Stimulated activated naive B cell treated with anti-CD40 and anti-IgM and Interleukin-4, amounts not matched to agents 10 μg/mL and 1 μg/mL and 100 μg/mL, for 72 hours (primary cell): ENCODE data around the gene FAM124A.

Source experiments
- ATAC-seq, 2 donors: fragments of 150-1000 bp; cut with Tn5 transposase; replicated peaks; 2 replicates each; pipeline ENCODE4 v1.10.0; 2021; ENCODE audit warnings: moderate library complexity in 1 of 2
- DNase-seq: peaks from one replicate; pipeline ENCODE4 v3.0.0; 2021
- H3K27ac Mint-ChIP-seq: one replicate; pipeline ENCODE4 v1.8.0; 2022; ENCODE audit warnings: mild to moderate bottlenecking, mixed read lengths
- H3K27me3 Mint-ChIP-seq, 2 donors: one replicate each; pipeline ENCODE4 v1.8.0; 2022; ENCODE audit warnings: mixed read lengths in 2 of 2
- H3K36me3 Mint-ChIP-seq, 2 donors: one replicate each; pipeline ENCODE4 v1.8.0; 2022; ENCODE audit warnings: mixed read lengths in 2 of 2, mild to moderate bottlenecking in 1 of 2
- H3K4me1 Mint-ChIP-seq, 2 donors: one replicate each; pipeline ENCODE4 v1.8.0; 2022; ENCODE audit warnings: mixed read lengths in 2 of 2, mild to moderate bottlenecking in 1 of 2
- H3K4me3 Mint-ChIP-seq, 2 donors: one replicate each; pipeline ENCODE4 v1.8.0; 2022; ENCODE audit warnings: mild to moderate bottlenecking in 2 of 2, mixed read lengths in 2 of 2, moderate library complexity in 1 of 2
- H3K9me3 Mint-ChIP-seq, 2 donors: one replicate each; pipeline ENCODE4 v1.8.0; 2022; ENCODE audit warnings: mixed read lengths in 2 of 2, mild to moderate bottlenecking in 1 of 2

FAM124A gene

GRCh38 chr13:51229101-51229719, 7.0 kb downstream of the FAM124A start:
- peaks cover 31 to 35% of the 10 kb centered on the region in 2 donors for H3K27me3 Mint-ChIP-seq
- H3K36me3 Mint-ChIP-seq, result peaks cover 0 to 3% of the 10 kb centered on the region in 2 donors
- H3K27ac Mint-ChIP-seq, result no peak overlapping the region
- no peak for DNase-seq
- peaks cover 2 to 5% of the 10 kb centered on the region in 2 donors for H3K4me1 Mint-ChIP-seq
- ATAC-seq, result no peak
- peaks cover 0 to 2% of the 10 kb centered on the region in 2 donors for H3K9me3 Mint-ChIP-seq
- no peak overlapping the region for H3K4me3 Mint-ChIP-seq

- Mint-ChIP-seq H3K9me3 (peaks cover 0 to 2% of the 10 kb centered on the region in 2 donors), H3K27me3 (peaks cover 33 to 36% of the 10 kb centered on the region in 2 donors), H3K36me3 (peaks cover 0 to 3% of the 10 kb centered on the region in 2 donors), H3K4me1 (peaks cover 2 to 5% of the 10 kb centered on the region in 2 donors), H3K27ac (no peak overlapping the region), H3K4me3 (no peak overlapping the region)
- no peak for ATAC-seq
- no peak for DNase-seq
These were observed 7.5 kb downstream of the FAM124A start for GRCh38 chr13:51229731-51230130.

GRCh38 chr13:51230477-51231105, 8.4 kb downstream of the FAM124A start:
- Mint-ChIP-seq H3K36me3 (peaks cover 0 to 3% of the 10 kb centered on the region in 2 donors), H3K9me3 (peaks cover 0 to 2% of the 10 kb centered on the region in 2 donors), H3K4me1 (peaks cover 2 to 5% of the 10 kb centered on the region in 2 donors), H3K27me3 (peaks cover 29 to 35% of the 10 kb centered on the region in 2 donors), H3K4me3 (peak overlapping the region in 1 of 2 donors; percentile 66), H3K27ac (no peak overlapping the region)
- DNase-seq (no peak), ATAC-seq (no peak)

DNA sequence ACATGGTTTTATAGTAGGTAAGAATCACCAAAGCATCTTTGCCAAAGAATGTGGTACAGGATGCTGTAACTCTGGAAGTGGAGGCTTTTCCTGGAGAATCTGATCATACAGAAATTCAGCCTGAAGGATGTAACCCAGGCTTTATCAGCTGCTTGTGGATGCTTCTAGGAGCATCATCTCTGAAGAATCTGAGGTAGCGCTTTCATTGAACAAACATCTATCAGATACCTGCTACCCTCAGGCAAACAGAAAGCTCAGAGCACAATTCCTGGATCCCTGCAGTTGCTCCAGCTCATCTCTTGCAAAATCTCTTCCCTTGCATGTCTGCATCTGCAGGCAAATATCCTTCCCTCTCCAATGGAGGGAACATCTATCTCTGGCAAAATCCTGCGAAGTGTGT, 9.3 kb downstream of the FAM124A start:
- Mint-ChIP-seq H3K4me1 (peaks cover 2 to 5% of the 10 kb centered on the region in 2 donors), H3K27me3 (peaks cover 24 to 33% of the 10 kb centered on the region in 2 donors)

DNA sequence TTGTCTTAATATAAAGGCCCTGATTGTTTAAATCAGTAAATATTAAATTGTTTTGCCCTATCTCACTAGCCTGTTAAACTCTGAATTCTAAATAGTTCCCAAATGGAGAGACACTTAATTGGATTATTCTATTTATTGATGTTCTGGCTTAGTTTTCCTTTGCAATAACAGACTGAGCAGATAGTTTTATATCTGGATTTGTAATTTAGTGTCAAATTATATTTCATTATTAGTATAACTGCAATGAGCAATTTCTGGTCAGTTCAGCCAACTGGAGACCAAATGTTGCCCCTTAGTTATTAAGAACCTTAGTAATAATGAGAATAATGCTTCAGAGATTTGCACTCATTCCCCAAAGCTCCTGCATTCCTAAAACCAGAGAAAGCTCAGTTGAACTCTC, 10.1 kb downstream of the FAM124A start:
- ATAC-seq, result no peak
- H3K27me3 Mint-ChIP-seq, result peaks cover 22 to 33% of the 10 kb centered on the region in 2 donors
- peaks cover 2 to 5% of the 10 kb centered on the region in 2 donors for H3K4me1 Mint-ChIP-seq
- peaks cover 0 to 2% of the 10 kb centered on the region in 2 donors for H3K9me3 Mint-ChIP-seq
- peaks cover 0 to 3% of the 10 kb centered on the region in 2 donors for H3K36me3 Mint-ChIP-seq
- DNase-seq, result no peak
- no peak overlapping the region for H3K4me3 Mint-ChIP-seq
- H3K27ac Mint-ChIP-seq, result no peak overlapping the region

More for the DNA sequence above, 9.3 kb downstream of the FAM124A start:
- no peak for DNase-seq
- Mint-ChIP-seq H3K27ac (no peak overlapping the region), H3K4me3 (no peak overlapping the region), H3K9me3 (peaks cover 0 to 2% of the 10 kb centered on the region in 2 donors), H3K36me3 (peaks cover 0 to 3% of the 10 kb centered on the region in 2 donors)
- ATAC-seq, result no peak

DNA sequence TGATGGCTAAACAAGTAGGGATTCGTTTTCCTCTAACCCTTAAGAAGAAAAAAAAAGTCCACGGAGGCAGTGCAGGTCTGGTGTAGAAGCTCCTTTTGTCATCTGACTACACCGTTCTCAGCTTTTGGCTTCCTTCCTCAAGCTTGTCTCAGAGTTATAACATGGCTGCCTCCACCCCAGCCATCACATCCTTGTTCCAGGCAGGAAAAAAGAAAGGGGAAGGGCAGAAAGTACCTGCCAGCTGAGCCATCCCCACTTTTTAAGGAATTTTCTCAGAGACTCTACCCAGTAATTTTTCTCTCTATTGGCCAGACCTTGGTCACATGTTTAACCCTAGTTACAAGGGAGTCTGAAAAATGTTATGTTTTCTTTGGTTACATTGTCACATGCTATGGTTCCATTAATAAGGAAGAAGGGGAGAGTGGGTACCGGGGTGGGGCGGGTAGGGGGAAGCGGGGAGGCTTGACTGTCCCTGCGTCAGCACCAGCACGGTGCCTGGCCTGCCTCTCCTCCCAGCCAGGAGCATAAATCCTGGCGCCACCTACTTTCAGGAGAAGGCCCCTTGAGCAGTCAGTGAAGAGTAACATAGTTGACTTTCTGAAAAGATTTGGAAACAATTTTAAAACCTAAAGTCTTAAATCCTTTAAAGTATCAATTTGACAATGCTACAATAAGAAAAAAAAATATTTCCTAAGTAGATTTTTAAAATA, 11.1 kb downstream of the FAM124A start:
- ATAC-seq, result no peak
- Mint-ChIP-seq H3K36me3 (peaks cover 0 to 3% of the 10 kb centered on the region in 2 donors), H3K9me3 (peaks cover 0 to 2% of the 10 kb centered on the region in 2 donors), H3K27ac (no peak overlapping the region), H3K27me3 (peaks cover 18 to 33% of the 10 kb centered on the region in 2 donors), H3K4me3 (no peak overlapping the region), H3K4me1 (peaks cover 2 to 5% of the 10 kb centered on the region in 2 donors)
- DNase-seq, result no peak

GRCh38 chr13:51234676-51235075, 12.5 kb downstream of the FAM124A start:
- Mint-ChIP-seq H3K4me1 (peaks cover 2 to 5% of the 10 kb centered on the region in 2 donors), H3K4me3 (no peak overlapping the region), H3K9me3 (peaks cover 0 to 2% of the 10 kb centered on the region in 2 donors), H3K27me3 (peaks cover 13 to 28% of the 10 kb centered on the region in 2 donors), H3K27ac (no peak overlapping the region), H3K36me3 (peaks cover 0 to 3% of the 10 kb centered on the region in 2 donors)
- ATAC-seq (no peak), DNase-seq (no peak)

- Mint-ChIP-seq H3K4me3 (no peak overlapping the region), H3K27ac (no peak overlapping the region), H3K9me3 (peaks cover 0 to 2% of the 10 kb centered on the region in 2 donors), H3K27me3 (peaks cover 8 to 28% of the 10 kb centered on the region in 2 donors), H3K4me1 (peaks cover 2 to 5% of the 10 kb centered on the region in 2 donors), H3K36me3 (peaks cover 0 to 3% of the 10 kb centered on the region in 2 donors)
- ATAC-seq (no peak), DNase-seq (no peak)
These were observed 13.0 kb downstream of the FAM124A start for GRCh38 chr13:51235186-51235585.

DNA sequence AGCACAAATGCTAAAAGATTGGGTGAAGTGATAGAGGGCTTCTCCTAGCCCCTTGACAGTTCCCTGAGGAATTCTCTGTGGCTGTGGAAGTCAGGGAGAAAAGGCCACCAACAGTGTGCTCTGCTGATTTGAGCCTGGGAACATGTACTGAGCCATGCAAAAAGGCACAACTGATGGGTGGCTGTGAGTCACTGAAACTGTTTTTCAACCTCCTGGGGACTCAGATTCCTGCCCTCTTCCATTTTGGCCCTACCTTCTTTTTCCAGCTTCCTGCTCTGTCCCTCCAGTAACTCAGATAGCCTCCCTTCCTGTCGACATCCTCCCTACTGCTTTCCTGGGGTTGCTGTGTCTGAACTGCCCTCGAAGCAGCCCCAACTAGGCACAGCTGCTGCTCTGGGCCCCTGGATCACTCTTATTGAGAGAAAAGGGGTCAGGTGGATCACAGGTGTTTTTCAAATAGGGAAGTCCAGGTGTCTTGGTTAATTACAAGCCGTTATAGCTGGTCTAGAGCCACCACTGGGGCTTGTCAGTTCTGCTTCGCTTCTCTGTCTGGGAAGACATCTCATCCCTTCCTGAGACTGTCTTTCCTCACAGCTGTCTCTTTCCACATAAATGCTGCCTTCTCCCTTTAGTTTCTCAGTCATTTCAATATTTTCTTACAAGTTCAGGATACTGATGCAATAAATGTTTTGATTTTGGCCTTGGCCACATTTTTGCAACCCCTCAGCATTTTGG, 13.7 kb downstream of the FAM124A start:
- peaks cover 0 to 3% of the 10 kb centered on the region in 2 donors for H3K36me3 Mint-ChIP-seq
- ATAC-seq, result no peak
- peaks cover 0 to 2% of the 10 kb centered on the region in 2 donors for H3K9me3 Mint-ChIP-seq
- peaks cover 3 to 23% of the 10 kb centered on the region in 2 donors for H3K27me3 Mint-ChIP-seq
- no peak for DNase-seq
- no peak overlapping the region for H3K4me3 Mint-ChIP-seq
- H3K27ac Mint-ChIP-seq, result no peak overlapping the region
- no peaks in the 10 kb centered on the region for H3K4me1 Mint-ChIP-seq

DNA sequence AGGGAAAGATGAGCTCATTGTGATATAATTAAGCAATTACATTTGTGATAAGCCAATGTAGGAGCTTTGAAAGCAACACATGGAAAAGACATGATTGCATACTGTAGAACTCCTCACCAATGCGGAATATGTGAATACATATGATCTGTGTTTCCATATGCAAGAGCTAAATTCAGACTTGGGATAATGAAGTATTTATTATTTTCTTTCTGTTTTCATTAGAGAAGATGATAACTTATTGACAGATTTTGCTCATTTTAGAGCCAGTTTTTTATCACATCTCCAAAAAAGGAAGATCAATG, 14.2 kb downstream of the FAM124A start:
- DNase-seq, result no peak
- Mint-ChIP-seq H3K27ac (no peak overlapping the region), H3K4me3 (no peak overlapping the region), H3K4me1 (no peaks in the 10 kb centered on the region), H3K9me3 (peaks cover 0 to 2% of the 10 kb centered on the region in 2 donors), H3K27me3 (peaks cover 3 to 17% of the 10 kb centered on the region in 2 donors), H3K36me3 (peaks cover 0 to 3% of the 10 kb centered on the region in 2 donors)
- ATAC-seq, result no peak

DNA sequence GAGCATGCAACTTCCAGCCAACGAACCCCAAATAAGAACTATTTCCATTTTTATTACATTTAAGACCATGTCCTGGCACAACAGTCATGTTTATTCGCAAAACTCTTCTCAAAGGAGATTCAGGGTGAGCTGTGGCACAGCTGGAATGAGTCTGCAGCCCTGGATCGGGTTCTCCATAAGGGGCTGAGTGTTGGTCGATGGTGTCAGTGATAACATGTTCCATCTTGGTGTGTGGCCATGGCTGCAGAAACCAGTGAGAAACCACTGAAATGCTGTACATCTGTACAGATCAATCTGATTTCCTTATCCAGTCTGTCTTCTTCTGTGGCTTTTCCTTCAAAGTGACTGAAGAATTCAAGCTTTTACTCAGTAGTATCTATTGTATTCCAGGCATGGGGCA, 15.2 kb downstream of the FAM124A start:
- no peak for ATAC-seq
- Mint-ChIP-seq H3K4me1 (no peaks in the 10 kb centered on the region), H3K27me3 (peaks cover 3 to 13% of the 10 kb centered on the region in 2 donors), H3K27ac (no peak overlapping the region), H3K9me3 (peaks cover 0 to 2% of the 10 kb centered on the region in 2 donors), H3K4me3 (no peak overlapping the region), H3K36me3 (peaks cover 0 to 3% of the 10 kb centered on the region in 2 donors)
- DNase-seq, result no peak

DNA sequence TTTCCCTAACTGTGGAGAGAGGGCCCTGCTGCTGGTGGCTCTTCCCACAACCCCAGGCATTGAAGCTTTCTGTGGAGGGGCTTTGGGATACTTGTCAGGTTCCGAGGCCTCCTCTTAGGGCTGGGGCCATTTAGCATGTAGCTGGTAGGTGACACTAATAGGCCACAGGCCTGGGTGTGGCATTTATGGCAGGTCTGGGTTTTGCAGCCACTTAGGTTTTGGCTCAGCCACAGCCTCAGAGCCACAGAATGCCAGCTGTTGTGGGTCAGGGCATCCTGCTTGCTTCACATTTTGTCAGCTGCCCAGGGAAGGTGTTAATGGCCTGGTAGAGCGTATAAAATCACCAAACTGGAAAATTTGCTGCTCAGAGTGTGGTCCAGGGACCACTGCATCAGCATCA, 15.7 kb downstream of the FAM124A start:
- Mint-ChIP-seq H3K27ac (no peak overlapping the region), H3K27me3 (peaks cover 3 to 11% of the 10 kb centered on the region in 2 donors), H3K4me3 (no peak overlapping the region), H3K9me3 (peaks cover 0 to 2% of the 10 kb centered on the region in 2 donors), H3K36me3 (peaks cover 0 to 2% of the 10 kb centered on the region in 2 donors), H3K4me1 (no peaks in the 10 kb centered on the region)
- DNase-seq (no peak), ATAC-seq (no peak)

DNA sequence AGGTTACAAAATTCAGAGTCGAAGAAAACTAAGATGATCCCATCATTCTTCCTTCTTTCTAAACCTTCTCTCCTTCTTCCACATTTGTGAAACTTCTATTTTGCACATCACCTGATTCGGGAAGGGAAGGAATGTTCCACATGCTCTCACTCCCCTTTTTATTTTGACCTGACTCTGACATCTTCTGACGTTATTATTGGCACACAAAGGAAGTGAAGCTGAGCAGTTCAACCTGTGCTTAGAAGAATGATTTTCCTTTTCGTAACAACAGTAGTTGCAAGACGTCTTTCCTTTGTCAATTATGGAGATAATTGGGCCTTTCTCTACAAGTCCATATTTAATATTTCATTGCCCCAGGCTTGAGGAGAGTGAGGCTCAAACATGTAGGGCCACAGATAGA, 18.0 kb downstream of the FAM124A start:
- Mint-ChIP-seq H3K9me3 (no peaks in the 10 kb centered on the region), H3K4me1 (no peaks in the 10 kb centered on the region), H3K27ac (no peak overlapping the region), H3K4me3 (no peak overlapping the region), H3K36me3 (no peaks in the 10 kb centered on the region), H3K27me3 (peaks cover 0 to 7% of the 10 kb centered on the region in 2 donors)
- no peak for DNase-seq
- no peak for ATAC-seq

GRCh38 chr13:51240958-51241357, 18.8 kb downstream of the FAM124A start:
- H3K36me3 Mint-ChIP-seq, result no peaks in the 10 kb centered on the region
- H3K4me1 Mint-ChIP-seq, result no peaks in the 10 kb centered on the region
- peaks cover 0 to 7% of the 10 kb centered on the region in 2 donors for H3K27me3 Mint-ChIP-seq
- DNase-seq (no peak), ATAC-seq (no peak)
- no peaks in the 10 kb centered on the region for H3K9me3 Mint-ChIP-seq
- no peak overlapping the region for H3K4me3 Mint-ChIP-seq
- H3K27ac Mint-ChIP-seq, result no peak overlapping the region
